WERI-Rb-1 (cell line): ENCODE data around the gene VTA1.
A peak's percentile ranks its signal among the peaks of the same experiment; 100 is the strongest.
"Not testable (repeated sequence)": the region's sequence is repeated elsewhere in the genome, so short reads cannot be mapped to it uniquely, and the experiment has no call there.

Source experiments
- DNase-seq: peaks from one replicate; pipeline ENCODE4 v3.0.0-alpha.2; 2020
- H3K27ac ChIP-seq: fragments of 250-450 bp; sonication (Bioruptor Pico); 2 replicates; pipeline ENCODE4 v1.5.1; 2020; ENCODE audit warnings: mild to moderate bottlenecking, moderate library complexity
- H3K27me3 ChIP-seq: fragments of 250-450 bp; sonication (Bioruptor Pico); 2 replicates; pipeline ENCODE4 v1.5.1; 2021; ENCODE audit warnings: mild to moderate bottlenecking, low read depth, moderate library complexity; ENCODE audit not compliant: insufficient read depth, severe bottlenecking
- H3K36me3 ChIP-seq: fragments of 250-450 bp; sonication (Bioruptor Pico); 2 replicates; pipeline ENCODE4 v1.5.1; 2020; ENCODE audit warnings: mild to moderate bottlenecking, moderate library complexity
- H3K4me3 ChIP-seq: 2 replicates; pipeline ENCODE4 v1.5.1; 2011; ENCODE audit warnings: low read depth, mild to moderate bottlenecking, control low read depth, low read length
- H3K9me3 ChIP-seq: fragments of 250-450 bp; sonication (Bioruptor Pico); 2 replicates; pipeline ENCODE4 v1.5.1; 2021; ENCODE audit warnings: mild to moderate bottlenecking, moderate library complexity; ENCODE audit not compliant: severe bottlenecking
- CTCF ChIP-seq: IDR thresholded peaks from 2 replicates; pipeline ENCODE4 v1.5.1; 2011; ENCODE audit warnings: low read depth, mild to moderate bottlenecking, control low read depth, inconsistent platforms, low read length

The VTA1 gene

GRCh38 chr6:142146828-142147662 lies at the start of gene VTA1, which contains the start of gene NMBR:
Gene VTA1, plus strand, starts transcription at chr6:142147263. Its CDS starts 25 bp downstream, at chr6:142147288.
Gene NMBR, minus strand, starts transcription at chr6:142147122. Its CDS starts 58,464 bp downstream, at chr6:142088658.
- TF ChIP-seq CTCF: peak; percentile 84

GRCh38 chr6:142104820-142105219 lies 42.2 kb upstream of the VTA1 start:
- H3K9me3 ChIP-seq, DNase-seq, H3K4me3 ChIP-seq, H3K27me3 ChIP-seq, H3K36me3 ChIP-seq, H3K27ac ChIP-seq: not testable (repeated sequence)

More at GRCh38 chr6:142146828-142147662, at the start of gene VTA1, which contains the start of gene NMBR:
- DNase-seq: peak; percentile 97
- H3K27me3 ChIP-seq: no peaks in the 10 kb centered on the region
- no peaks in the 10 kb centered on the region for H3K9me3 ChIP-seq
- peaks cover 5% of the 10 kb centered on the region for H3K36me3 ChIP-seq
- peak within 1 kb of the TSS; percentile 99 for H3K4me3 ChIP-seq
- H3K27ac ChIP-seq: peak within 1 kb of the TSS; percentile 51

- not testable (repeated sequence) for H3K36me3 ChIP-seq, DNase-seq, H3K4me3 ChIP-seq, H3K27me3 ChIP-seq, H3K9me3 ChIP-seq, H3K27ac ChIP-seq
Observed at GRCh38 chr6:142110820-142111219, 36.2 kb upstream of the VTA1 start.

- DNase-seq: peak; percentile 69
- Histone ChIP-seq H3K4me3 (no peak overlapping the region), H3K27ac (no peak overlapping the region)
Observed at GRCh38 chr6:142112451-142113061, 34.5 kb upstream of the VTA1 start.

GRCh38 chr6:142117366-142117765 lies 29.7 kb upstream of the VTA1 start:
- Histone ChIP-seq H3K4me3 (no peak overlapping the region), H3K27me3 (no peaks in the 10 kb centered on the region), H3K36me3 (no peaks in the 10 kb centered on the region), H3K27ac (no peak overlapping the region), H3K9me3 (no peaks in the 10 kb centered on the region)
- DNase-seq: no peak
- TF ChIP-seq CTCF: no peak

More at GRCh38 chr6:142112451-142113061, 34.5 kb upstream of the VTA1 start:
- Histone ChIP-seq H3K27me3 (no peaks in the 10 kb centered on the region), H3K36me3 (no peaks in the 10 kb centered on the region), H3K9me3 (no peaks in the 10 kb centered on the region)
- TF ChIP-seq CTCF: peak; percentile 48

GRCh38 chr6:142118328-142118727 lies 28.7 kb upstream of the VTA1 start:
- Histone ChIP-seq H3K27ac (no peak overlapping the region), H3K4me3 (no peak overlapping the region), H3K36me3 (no peaks in the 10 kb centered on the region), H3K27me3 (no peaks in the 10 kb centered on the region), H3K9me3 (no peaks in the 10 kb centered on the region)
- TF ChIP-seq CTCF: no peak
- DNase-seq: no peak
